K562 (cell line): ENCODE measurements around the gene SCN4B. TPM values are rescaled to one million over a fixed set of nuclear protein-coding genes. Genes with fewer than 3 reads are reported as not detected.

Experiments
- ATAC-seq: fragments of 200-7000 bp; cut with Tn5 transposase; 3 replicates; pipeline ENCODE4 v1.9.1; 2020; ENCODE audit warnings: moderate library complexity
- BruUV-seq: library from RNA; stranded (reverse); fragments of 400-500 nt; replicated peaks from 2 replicates; lab custom pipeline; 2021; lab: Mats Ljungman, UMichigan
- CTCF ChIA-PET: fragments of 300-600 bp; formaldehyde crosslinking; extraction: SDS; loops from one replicate; lab custom pipeline; 2021; ENCODE audit warnings: low intra/inter-chr PET ratio; lab: Yijun Ruan, JAX
- POLR2A ChIA-PET: fragments of 300-600, 350-650 bp; sonication (Branson Sonifier 250); formaldehyde crosslinking; extraction: SDS; loops from one replicate; lab custom pipeline; 2021; ENCODE audit warnings: antibody characterized with exemption, inconsistent platforms; lab: Yijun Ruan, JAX
- DNase-seq, 4 experiments: peaks; one replicate each; pipeline versions ENCODE4 v3.0.0 to v3.0.0-alpha.2; 2011 to 2018; ENCODE audit warnings: low spot score in 3 of 4, mixed read lengths in 3 of 4; ENCODE audit errors: extremely low read depth in 1 of 4
- FAIRE-seq: peaks from 2 replicates; lab custom pipeline; 2011; peaks lifted over from hg19 to GRCh38; lab: Jason Lieb, UNC
- H2AFZ ChIP-seq: 2 replicates; pipeline ENCODE4 v1.6.0; 2011; ENCODE audit warnings: low read depth, low read length, control low read depth, inconsistent platforms
- H3K27ac ChIP-seq: fragments of 200-600 bp; 3 replicates; pipeline ENCODE4 v1.8.0; 2011; ENCODE audit warnings: low read depth, mild to moderate bottlenecking, control low read depth, inconsistent platforms, low read length, moderate library complexity, mixed read lengths; ENCODE audit errors: extremely low read depth
- H3K27me3 ChIP-seq, 2 experiments: fragments of 300-600 bp in 1 of 2; 2 replicates in 1 of 2; 3 replicates in 1 of 2; pipeline versions ENCODE4 v1.6.0 to v1.8.0; 2011; ENCODE audit warnings: inconsistent platforms in 2 of 2, low read length in 2 of 2, mild to moderate bottlenecking in 1 of 2, mixed read lengths in 1 of 2, moderate library complexity in 1 of 2; ENCODE audit not compliant: control insufficient read depth in 2 of 2, insufficient read depth in 2 of 2
- H3K36me3 ChIP-seq: fragments of 300-600 bp; 3 replicates; pipeline ENCODE4 v1.8.0; 2011; ENCODE audit warnings: mild to moderate bottlenecking, low read length, inconsistent platforms; ENCODE audit not compliant: control insufficient read depth, insufficient read depth
- H3K4me1 ChIP-seq, 2 experiments: fragments of 200-600 bp in 1 of 2; replicated peaks in 1 of 2; 2 replicates in 1 of 2; 3 replicates in 1 of 2; pipeline versions ENCODE4 v1.5.1 to v1.8.0; 2011; ENCODE audit warnings: inconsistent platforms in 2 of 2, low read length in 2 of 2, mild to moderate bottlenecking in 1 of 2, mixed read lengths in 1 of 2, moderate library complexity in 1 of 2; ENCODE audit not compliant: control insufficient read depth in 2 of 2, insufficient read depth in 2 of 2
- H3K4me2 ChIP-seq: 2 replicates; pipeline ENCODE4 v1.6.1; 2011; ENCODE audit warnings: low read length, control low read depth, inconsistent platforms, mixed read lengths; ENCODE audit not compliant: insufficient read depth
- H3K4me3 ChIP-seq: fragments of 200-600 bp; sonication (generic), shearing (Covaris generic); 2 replicates; pipeline ENCODE4 v1.5.1; 2016; ENCODE audit warnings: control low read depth, inconsistent platforms
- H3K79me2 ChIP-seq: fragments of 200-600 bp; 3 replicates; pipeline ENCODE4 v1.8.0; 2011; ENCODE audit warnings: low read length, inconsistent platforms; ENCODE audit not compliant: control insufficient read depth, insufficient read depth
- H3K9ac ChIP-seq, 2 experiments: 2 replicates each; pipeline versions ENCODE4 v1.6.0 to v1.6.1; 2011; ENCODE audit warnings: low read depth in 2 of 2, low read length in 2 of 2, control low read depth in 1 of 2, inconsistent platforms in 1 of 2, mild to moderate bottlenecking in 1 of 2, mixed read lengths in 1 of 2; ENCODE audit not compliant: insufficient read depth in 1 of 2
- H3K9me1 ChIP-seq: one replicate; pipeline ENCODE4 v1.6.0; 2011; ENCODE audit warnings: inconsistent platforms, mild to moderate bottlenecking, low read length, moderate library complexity; ENCODE audit not compliant: control insufficient read depth, insufficient read depth
- H3K9me3 ChIP-seq: replicated peaks from 2 replicates; pipeline ENCODE4 v1.5.1; 2011; ENCODE audit warnings: low read depth, low read length, inconsistent platforms; ENCODE audit not compliant: control insufficient read depth, insufficient read depth
- H4K20me1 ChIP-seq: replicated peaks from 2 replicates; pipeline ENCODE4 v1.6.1; 2011; ENCODE audit warnings: low read length, inconsistent platforms, mixed read lengths; ENCODE audit not compliant: control insufficient read depth, insufficient read depth
- NRF1 ChIP-seq, 2 experiments: fragments of 450-650 bp; IDR thresholded peaks in 1 of 2; conservative IDR thresholded peaks in 1 of 2; 2 replicates each; pipeline ENCODE4 v1.6.1; 2014; ENCODE audit warnings: mild to moderate bottlenecking in 2 of 2
- WGBS: fragments of 100-300 bp; shearing (Covaris generic); methylation state at CpG from one replicate; pipeline ENCODE4 v1.1.6; 2016; ENCODE audit warnings: low coverage, mixed read lengths; ENCODE audit not compliant: insufficient coverage; ENCODE audit errors: missing lambda C conversion rate; 5-methylcytosine and 5-hydroxymethylcytosine counted together
- in situ Hi-C: fragments of 300-500 bp; cut with MboI; formaldehyde crosslinking; loops from 4 replicates; pipeline ENCODE4 v1.15.0; 2018; ENCODE audit warnings: inconsistent platforms, mixed read lengths
- intact Hi-C: fragments of 100-400 bp; cut with micrococcal nuclease; formaldehyde crosslinking; loops from 2 replicates; pipeline ENCODE4 v1.14.2; 2022
- polyA plus RNA-seq, 8 experiments: library from polyadenylated mRNA; depleted of rRNA in 4 of 8; stranded (reverse) in 5 of 8; unstranded in 3 of 8; fragments of >200 nt; fragmentation: Nextera tagmentation in 2 of 8; fragmentation: Illumina TruSeq in 1 of 8; extraction: Ambion mirVana in 2 of 8; extraction: Trizol in 1 of 8; gene quantifications; 2 replicates each; pipeline versions ENCODE4 v1.2.1 to v1.2.3, GENCODE V29; 2011 to 2014; ENCODE audit warnings: inconsistent platforms in 1 of 8, missing spikeins in 1 of 8
- total RNA-seq, 7 experiments: library from RNA; depleted of rRNA in 6 of 7; stranded (reverse); fragments of >200 nt in 6 of 7; fragmentation: Illumina TruSeq in 2 of 7; extraction: Trizol in 2 of 7; gene quantifications; 2 replicates each; pipeline versions ENCODE4 v1.2.1 to v1.2.3, GENCODE V29; 2011 to 2021; ENCODE audit warnings: low replicate concordance in 1 of 7
- TF ChIP-seq, protein P1 (sequence below): sonication (generic); formaldehyde crosslinking; IDR thresholded peaks from 2 replicates; pipeline ENCODE4 v1.8.1; 2023; ENCODE audit warnings: mild to moderate bottlenecking, missing genetic modification reagents
- TF ChIP-seq, protein P2 (sequence below): fragments of 450-650 bp; conservative IDR thresholded peaks from 2 replicates; pipeline ENCODE4 v1.6.1; 2016; ENCODE audit warnings: missing genetic modification characterization, low read depth, mild to moderate bottlenecking, missing compliant biosample characterization, moderate library complexity

SCN4B gene
- total and polyA plus RNA-seq, 9 of the 15 experiments (the other 6 are each of a cell fraction or from before 2014, with no cell fraction given) = 0.03 TPM; not detected in 8

DNA sequence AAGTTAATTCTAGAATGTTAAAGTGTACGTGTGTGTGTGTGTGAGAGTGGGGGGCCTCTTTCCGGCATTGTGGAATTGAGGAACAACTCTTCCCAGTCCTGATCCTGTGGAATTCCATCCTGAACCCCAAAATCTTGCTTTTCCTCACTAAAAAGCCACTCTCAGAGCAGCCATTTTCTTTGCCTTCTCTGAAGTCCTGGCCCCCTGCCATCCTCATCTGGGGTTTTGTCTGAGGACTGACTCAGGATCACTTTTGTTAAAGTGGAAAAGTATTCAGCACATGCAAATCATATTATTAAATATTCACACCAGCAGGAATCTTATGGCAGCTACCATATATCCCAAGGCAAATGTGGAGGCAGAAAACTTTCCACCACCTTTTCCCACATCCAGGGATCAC is 3.8 kb downstream of the SCN4B start (continued):
- TF ChIP-seq, protein P1, sequence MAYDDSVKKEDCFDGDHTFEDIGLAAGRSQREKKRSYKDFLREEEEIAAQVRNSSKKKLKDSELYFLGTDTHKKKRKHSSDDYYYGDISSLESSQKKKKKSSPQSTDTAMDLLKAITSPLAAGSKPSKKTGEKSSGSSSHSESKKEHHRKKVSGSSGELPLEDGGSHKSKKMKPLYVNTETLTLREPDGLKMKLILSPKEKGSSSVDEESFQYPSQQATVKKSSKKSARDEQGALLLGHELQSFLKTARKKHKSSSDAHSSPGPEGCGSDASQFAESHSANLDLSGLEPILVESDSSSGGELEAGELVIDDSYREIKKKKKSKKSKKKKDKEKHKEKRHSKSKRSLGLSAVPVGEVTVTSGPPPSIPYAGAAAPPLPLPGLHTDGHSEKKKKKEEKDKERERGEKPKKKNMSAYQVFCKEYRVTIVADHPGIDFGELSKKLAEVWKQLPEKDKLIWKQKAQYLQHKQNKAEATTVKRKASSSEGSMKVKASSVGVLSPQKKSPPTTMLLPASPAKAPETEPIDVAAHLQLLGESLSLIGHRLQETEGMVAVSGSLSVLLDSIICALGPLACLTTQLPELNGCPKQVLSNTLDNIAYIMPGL = no peak

DNA sequence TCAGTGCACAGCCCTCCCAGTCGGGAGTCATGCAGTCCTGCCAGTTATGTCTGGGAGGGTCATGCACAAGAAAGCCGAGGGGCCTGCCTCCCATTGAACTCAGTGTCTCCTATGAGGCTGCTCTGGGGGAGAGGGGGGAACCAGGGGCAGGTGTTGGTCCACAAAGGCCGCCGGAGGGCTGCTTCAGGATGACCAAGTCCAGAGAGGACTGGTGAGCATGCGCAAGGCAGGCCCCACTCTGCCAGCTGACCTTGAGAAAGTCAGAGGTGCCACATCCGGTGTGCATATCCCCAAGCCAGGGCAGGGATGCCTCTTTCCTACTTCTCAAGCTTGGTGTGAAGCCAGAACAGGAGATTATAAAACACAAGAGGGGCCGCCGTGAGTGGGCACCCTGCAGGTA is 4.4 kb downstream of the SCN4B start:
- no peaks in the 10 kb centered on the region for H3K36me3 ChIP-seq
- intact Hi-C loops (no loop called here), in situ Hi-C loops (no loop called here)
- ChIA-PET POLR2A (interaction anchor here (0.8 kb wide), 1 partner anchor 12 kb away, joined by 3 read pairs; no protein-coding TSS in a partner anchor), CTCF (interaction anchor here (0.8 kb wide), 1 partner anchor 23 kb away, joined by 3 read pairs; no protein-coding TSS in a partner anchor)
- ATAC-seq = no peak
- peaks cover 0 to 22% of the 10 kb centered on the region in 2 experiments; a peak in 3 of 5 replicates for H3K4me1 ChIP-seq
- 12% methylated on average over 8 of the region's 8 CpGs for WGBS
- no peaks in the 10 kb centered on the region for H4K20me1 ChIP-seq
- no peaks in the 10 kb centered on the region for H3K9me1 ChIP-seq
- H3K9me3 ChIP-seq = no peaks in the 10 kb centered on the region
- no peak overlapping the region for H3K9ac ChIP-seq
- H3K79me2 ChIP-seq = no peaks in the 10 kb centered on the region
- H2AFZ ChIP-seq = no peak overlapping the region
- TF ChIP-seq NRF1 (conservative IDR thresholded peaks at IDR 0.05 in 1 of 2, IDR thresholded peaks at IDR 0.05 in 1 of 2) = peak; percentile 73 to 80
- TF ChIP-seq, protein P2, sequence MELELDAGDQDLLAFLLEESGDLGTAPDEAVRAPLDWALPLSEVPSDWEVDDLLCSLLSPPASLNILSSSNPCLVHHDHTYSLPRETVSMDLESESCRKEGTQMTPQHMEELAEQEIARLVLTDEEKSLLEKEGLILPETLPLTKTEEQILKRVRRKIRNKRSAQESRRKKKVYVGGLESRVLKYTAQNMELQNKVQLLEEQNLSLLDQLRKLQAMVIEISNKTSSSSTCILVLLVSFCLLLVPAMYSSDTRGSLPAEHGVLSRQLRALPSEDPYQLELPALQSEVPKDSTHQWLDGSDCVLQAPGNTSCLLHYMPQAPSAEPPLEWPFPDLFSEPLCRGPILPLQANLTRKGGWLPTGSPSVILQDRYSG = no peak
- no peak overlapping the region for H3K27ac ChIP-seq
- DNase-seq = no peak
- H3K4me2 ChIP-seq = no peak overlapping the region
- no TSS peak for BruUV-seq
- no peak for FAIRE-seq
- no peak overlapping the region for H3K4me3 ChIP-seq
- peaks cover 22 to 76% of the 10 kb centered on the region in 2 experiments; a peak in 4 of 5 replicates for H3K27me3 ChIP-seq
